Measurements from ENCODE around the gene CCR8.

GRCh38 chr3:39281533-39281932 is 48.0 kb upstream of the CCR8 start:
- TF ChIP-seq CTCF (IDR thresholded peaks at IDR 0.05) (no peak), POLR2A (IDR thresholded peaks at IDR 0.05) (no peak)
